Stimulated activated CD4-positive, alpha-beta T cell treated with anti-CD3 and anti-CD28 coated beads, Interleukin-1b, Interleukin-23, amount 100 ng/mL, for 1 hour (primary cell): ENCODE results near the gene REN.
A peak's percentile ranks its signal among the peaks of the same experiment; 100 is the strongest.

ENCODE experiments used
- DNase-seq, 2 donors: peaks; one replicate each; pipeline ENCODE4 v3.0.0-alpha.2; 2020; ENCODE audit warnings: low read depth in 2 of 2

The REN gene

DNA sequence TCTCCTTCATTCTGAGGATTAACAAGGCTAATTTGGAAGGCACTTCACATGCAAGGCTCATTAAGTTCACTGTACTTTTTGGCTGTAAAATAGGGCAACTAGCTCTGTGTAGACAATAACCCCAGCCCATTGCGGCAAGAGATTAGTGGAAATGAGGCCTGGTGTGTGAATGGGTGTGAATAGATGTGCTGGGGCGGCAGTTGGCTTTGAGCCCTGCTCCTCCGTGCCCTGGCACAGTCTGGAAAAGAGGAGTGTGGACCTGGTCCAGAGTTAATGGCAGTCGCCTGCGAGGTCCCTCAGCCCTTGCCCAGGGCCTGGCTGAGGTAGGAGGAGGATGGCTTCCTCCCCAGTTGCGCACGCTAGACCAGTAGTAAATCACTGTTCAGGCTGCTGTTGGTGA, 25.3 kb upstream of the REN start:
- DNase-seq: no peak

DNA sequence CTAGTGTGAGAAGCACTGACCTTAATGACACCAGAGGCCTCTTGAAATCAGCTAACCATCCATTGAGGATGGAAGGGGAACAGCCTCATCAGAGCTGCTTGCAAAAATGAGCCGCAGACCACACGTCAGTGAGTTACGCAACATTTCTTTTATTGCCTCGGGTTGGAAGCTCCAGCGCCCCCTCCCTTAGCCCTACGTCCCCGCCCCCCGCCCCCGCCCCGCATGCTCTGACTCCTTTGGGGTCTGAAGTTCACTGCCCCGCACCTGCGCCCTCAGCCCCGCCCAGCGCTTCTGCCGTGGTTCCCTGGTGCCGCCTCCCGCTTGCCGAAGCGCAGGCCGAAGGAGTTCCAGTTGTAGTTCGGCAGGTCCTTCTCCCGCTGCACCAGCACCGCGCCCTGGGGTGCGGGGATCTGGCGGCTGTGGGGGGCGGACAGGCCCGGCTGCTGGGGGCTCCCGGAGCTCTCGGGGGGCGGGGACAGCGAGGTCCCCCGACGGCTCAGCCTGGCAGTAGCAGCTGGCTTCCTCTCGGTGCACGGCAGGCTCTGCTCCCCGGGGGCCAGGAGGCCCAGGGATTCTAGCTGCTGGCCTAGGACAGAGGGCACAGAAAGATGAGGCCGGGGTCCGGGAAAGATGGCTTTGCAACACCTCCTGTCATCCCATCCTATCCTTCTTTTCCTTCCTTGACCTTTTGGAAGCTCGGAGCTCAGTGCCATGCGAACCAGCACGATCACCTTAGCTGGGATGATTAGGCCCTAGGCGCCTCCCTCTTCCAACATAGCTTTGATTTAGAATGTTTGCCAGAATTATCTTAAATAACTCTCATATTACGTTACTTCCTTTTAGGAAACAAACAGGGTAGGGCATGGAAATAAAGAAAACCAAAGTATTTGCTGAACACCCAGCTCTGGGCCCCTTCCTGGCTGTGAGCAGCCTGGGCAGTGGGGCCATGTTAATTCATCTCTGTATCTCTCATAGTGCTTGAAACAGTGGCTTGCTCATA, 24.4 kb upstream of the REN start:
- DNase-seq: no peak

GRCh38 chr1:204188959-204189639, 23.0 kb upstream of the REN start:
- DNase-seq: no peak

GRCh38 chr1:204186597-204186996, 20.5 kb upstream of the REN start:
- no peak for DNase-seq

DNA sequence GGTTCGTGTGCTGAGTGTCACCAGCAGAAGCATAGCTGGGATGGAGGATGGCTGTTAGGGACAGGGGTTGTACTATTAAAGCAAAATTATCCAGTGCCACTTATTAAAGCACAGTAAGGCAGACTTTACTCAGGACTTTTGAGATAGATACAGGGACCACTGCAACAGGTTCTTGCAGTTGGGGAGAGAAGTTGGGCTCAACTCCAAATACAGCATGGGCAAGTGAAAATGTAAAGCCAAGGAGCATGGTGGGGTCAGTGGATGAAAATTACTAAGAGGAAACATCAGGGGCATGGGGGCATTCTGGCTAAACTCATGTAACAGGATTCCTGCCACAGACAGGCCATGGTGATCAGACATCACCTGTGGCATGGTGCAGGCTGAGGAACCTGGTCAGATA, 15.0 kb upstream of the REN start:
- DNase-seq: no peak

DNA sequence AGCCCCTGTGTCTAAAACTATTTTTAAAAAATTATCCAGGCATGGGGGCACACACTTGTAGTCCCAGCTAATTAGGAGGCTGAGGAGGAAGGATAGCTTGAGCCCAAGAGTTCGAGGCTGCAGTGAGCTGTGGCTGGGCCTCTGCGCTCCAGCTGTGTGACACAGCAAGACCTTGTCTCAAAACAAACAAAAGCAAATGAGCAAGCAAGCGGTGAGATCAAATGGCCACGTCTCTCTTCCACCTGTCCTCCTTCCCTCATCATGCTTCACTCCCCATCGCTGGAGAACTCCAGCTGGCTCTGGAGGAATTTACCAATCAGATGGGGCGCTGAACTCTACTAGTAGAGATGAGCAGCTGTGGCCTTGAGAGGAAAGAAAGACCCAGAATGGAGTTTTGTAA, 14.0 kb upstream of the REN start:
- no peak for DNase-seq

DNA sequence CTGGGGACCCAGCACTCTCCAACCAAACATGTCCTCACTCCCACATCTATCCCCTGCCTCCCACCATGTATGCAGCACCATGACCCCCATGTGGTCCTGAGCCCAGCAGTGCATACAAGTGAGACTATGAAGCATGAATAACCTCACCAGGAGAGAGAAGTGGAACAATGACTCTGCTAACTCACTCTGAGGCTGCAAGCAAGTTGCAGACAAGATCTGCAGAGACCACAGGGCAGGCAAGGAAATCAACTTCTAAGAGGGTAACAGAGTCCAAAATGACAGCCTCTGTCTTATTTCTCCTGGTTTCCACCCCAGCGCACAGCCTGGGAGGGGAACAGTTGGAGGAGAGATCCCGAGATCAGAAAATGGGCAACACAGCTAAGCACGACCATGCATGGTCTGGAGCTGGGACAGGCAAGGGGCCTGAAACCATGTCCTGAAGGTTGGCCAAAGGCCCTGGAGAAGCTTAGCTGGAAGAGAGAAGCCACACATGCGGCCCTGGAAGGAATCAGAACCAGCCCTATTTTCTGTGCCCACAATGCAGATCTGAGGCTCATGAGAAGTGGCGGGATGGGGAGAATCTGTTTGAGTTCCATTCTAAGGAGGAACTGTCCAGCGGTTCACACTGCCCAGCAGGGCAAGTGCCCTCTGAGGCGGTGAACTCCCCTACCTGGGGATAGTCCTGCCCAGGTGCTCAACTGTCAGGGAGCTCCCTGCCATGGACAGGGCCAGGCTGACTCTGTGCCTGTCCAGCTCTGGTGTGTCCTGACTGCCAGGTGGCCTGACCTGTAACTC, 12.5 kb upstream of the REN start:
- no peak for DNase-seq

GRCh38 chr1:204177133-204177532, 11.0 kb upstream of the REN start:
- no peak for DNase-seq

- DNase-seq: no peak
These were observed 9.9 kb upstream of the REN start for GRCh38 chr1:204176049-204176448.

DNA sequence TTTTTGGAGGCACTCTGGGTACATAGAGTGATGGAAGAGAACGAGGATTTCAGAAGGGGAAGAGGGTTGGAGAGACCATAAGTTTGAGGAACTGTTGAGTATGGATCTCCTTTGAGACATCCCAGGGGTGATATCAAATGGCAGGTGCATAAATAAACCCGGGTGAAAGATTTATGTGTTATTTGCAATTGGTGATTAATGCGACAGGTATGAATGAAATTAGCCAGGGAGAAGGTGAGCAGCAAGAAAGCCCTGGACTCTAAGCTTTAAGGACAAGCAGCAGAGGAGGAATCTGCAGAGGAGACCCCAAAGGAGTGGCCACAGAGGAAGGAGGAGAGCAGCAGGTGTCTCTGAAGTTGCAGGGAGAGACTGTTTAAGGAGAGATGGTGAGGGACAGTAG, 8.8 kb upstream of the REN start:
- DNase-seq: no peak

DNA sequence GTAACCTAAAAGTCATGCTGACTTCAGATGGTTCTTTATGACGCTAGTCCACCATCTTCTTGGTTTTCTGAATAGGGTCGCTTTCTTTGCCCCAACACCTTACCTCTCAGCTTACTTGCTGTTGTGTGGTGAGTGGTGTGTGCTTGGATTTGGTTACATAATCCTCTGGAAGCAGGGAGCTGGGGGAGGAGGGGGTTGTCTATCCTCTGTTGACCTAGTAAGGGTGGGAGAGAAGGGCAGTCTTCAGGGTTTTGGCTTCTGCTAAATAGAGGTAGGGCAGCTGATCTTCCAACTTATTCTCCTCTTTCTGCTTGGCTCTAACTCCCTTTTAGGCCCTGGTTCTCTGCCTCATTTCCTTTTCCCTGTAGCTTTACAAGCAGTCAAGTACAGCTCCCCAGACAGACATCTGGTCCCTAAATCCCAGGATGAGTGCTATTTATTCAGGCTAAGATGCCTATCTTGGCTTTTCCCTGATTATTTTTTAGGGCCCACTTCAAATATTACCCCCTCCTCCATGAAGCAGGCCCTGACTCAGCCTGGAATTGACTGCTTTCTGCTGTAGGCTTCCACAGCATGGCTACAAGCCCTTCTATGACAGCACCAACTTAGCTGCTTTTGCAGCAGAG, 6.4 kb upstream of the REN start:
- DNase-seq: no peak

GRCh38 chr1:204171751-204172178, 5.6 kb upstream of the REN start:
- DNase-seq: no peak

- DNase-seq: no peak
These were observed 4.5 kb upstream of the REN start for GRCh38 chr1:204170494-204171155.

- DNase-seq: no peak
These were observed 3.7 kb upstream of the REN start for GRCh38 chr1:204169858-204170257.

GRCh38 chr1:204167730-204168129, 1.6 kb upstream of the REN start:
- DNase-seq: no peak

GRCh38 chr1:204162494-204163074, 3.6 kb downstream of the REN start:
- DNase-seq: peak; percentile 35 to 71

DNA sequence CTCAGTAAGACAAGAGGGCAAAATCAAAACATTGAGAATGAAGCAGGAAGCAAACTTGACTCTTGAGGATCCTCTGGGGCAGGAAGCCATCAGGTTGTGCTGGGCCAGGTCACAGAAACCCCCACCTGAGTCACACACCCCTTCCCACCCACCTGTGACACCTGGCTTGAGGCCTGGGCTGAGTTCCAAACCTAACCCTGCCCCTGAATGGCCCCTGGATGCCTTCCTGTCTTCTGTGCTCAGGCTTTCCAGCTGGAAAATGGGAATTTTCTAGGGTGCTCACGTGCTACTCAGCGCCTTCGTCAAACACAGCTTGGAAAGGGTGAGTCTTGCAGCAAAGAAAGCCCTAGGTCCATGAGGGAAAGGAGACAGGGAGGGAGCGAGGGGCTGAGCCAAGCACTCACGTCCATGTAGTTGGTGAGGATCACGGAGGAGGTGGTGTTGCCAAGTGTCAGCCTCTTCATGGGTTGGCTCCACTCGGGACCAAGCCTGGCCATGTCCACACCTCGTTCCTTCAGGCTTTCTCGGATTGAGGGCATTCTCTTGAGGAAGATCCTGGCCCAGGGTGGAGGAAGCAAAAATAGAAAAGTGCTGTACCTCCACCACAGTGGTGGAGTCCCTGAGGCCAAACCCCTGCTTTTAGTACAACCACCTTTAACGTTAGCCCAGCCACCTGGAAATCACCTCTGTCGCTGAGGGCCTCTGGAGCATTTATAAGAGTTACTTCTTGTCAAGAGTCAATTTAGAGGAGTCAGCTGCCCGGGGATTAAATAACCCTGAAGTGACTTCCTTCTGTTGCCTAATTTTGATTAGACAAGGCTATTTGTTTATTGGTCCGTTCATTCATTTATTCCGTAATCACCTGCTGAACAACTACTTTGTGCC, 4.3 kb downstream of the REN start:
- DNase-seq: no peak

GRCh38 chr1:204157962-204158361, 8.2 kb downstream of the REN start:
- DNase-seq: no peak

DNA sequence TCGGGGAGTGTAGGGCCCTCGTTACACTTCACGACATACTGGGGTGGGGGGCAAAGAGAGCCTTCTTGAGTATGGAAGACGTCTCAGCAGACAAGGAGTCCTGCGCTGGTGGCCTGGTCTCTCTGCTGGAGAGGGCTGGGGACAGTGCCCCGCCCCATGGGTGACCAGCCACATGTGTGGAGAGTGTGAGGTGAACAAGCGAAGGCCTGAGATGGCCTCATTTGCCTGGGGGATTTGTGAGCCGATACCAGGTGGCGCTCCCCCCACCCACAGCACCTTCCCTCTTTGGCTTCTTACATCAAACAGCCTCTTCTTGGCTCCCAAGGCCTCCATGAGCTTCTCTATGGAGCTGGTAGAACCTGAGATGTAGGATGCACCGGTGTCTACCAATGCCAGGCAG, 10.3 kb downstream of the REN start:
- no peak for DNase-seq
